NCI-H146 treated with DMSO at 0.1 percent for 48 hours (cell line): ENCODE measurements around the gene EP300.

ENCODE experiments used
- DNase-seq: peaks from one replicate; lab custom pipeline; 2025; ENCODE audit not compliant: unreplicated experiment; lab: John Stamatoyannopoulos, UW

The EP300 gene

DNA sequence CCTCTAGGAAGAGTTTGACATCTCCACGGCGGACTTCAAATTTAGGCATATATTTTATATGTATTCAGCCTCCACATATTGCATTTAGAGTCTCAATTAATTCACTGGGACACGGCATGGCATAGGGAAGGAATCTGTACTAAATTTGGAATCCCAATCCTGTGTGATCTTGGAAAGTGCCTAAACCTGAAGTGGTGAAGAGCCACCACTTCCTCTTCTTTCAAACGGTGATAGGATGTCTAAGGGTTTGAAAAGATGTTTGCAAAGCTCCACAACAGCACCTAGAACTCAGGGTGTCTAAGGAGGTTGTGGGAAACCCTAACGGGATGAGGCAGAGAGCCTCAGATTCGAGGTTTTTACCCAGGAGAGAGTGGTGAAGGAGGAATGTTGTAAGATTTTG is 111.7 kb downstream of the EP300 start:
- DNase-seq: no peak

DNA sequence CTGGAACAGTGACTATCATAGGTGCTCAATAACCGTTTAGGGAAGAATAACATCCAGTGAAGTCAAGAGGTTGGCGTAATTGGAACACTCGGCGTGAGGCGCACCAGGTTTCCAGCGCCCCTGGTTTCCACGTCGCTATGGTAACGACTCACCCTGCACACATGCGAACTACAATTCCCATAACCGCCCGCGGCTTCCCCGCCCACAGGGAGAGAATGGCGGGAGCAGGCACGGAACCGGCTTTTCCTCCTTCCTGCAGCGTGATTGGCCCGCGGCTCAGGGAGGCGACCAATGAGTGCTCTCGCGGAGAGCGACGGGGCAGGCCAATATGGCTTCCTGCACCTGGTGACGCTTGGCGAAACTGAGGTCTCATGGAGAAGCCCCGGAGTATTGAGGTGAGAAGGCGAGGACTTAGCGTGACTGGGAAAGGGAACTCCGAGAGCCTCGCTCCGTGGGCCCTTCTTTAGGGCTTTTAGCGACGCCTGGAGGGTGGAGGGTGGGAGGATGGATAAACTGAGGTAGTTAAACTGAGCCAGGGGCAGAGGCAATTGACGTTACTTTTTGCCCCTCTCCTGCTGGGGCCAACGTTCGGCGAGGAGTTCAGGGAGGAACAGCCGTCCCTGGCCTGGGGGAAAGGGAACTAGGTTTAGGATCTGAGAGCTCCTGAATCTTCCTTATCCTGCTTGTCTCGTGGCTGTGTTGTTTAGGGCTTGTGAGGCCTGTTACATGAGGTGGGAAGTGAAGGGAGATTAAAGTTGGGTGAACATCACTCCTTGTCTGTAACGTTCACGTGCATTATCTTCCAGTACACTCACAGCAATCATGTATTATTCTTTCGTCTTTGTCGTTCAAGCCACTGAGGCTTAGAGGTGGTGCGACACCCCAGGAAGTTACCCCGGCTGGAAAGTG is 112.9 kb downstream of the EP300 start, which contains the start of gene L3MBTL2:
Gene L3MBTL2, plus strand, starts transcription at position 321 of the 909 bp plus-strand sequence. Its CDS starts 51 bp downstream, at position 372.
- DNase-seq: peak; percentile 87

DNA sequence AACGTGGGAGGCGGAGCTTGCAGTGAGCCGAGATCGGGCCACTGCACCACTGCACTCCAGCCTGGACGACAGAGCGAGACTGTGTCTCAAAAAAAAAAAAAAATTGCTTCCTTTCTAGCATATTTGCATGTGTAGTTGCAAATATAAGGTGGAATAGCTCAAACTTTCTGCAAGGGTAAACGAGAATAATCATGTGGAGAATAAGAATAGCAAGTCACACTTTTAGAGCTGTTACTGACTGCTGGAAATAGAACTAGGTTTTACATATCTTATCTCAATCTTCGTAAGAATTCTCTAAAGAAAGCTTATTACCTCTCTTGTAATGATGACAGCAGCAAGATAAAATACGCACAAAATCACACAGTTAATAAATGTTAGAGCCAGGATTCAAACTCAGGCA is 114.3 kb downstream of the EP300 start:
- DNase-seq: no peak

DNA sequence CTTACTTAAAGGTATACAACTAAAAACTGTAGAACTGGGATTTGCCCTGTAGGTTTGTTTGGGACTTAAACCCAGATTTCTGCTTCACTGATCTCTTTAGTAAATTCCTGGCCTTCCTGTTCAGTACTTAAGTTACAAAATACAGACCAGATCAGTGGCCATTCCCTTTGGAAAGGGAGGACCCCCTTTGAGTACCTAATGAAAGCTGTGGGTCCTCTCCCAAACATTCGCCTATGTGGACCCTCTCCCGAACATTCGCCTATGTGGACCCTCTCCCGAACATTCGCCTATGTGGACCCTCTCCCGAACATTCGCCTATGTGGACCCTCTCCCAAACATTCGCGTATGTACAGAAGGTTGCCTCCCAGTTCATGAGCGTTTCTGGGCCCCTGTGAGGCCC is 123.0 kb downstream of the EP300 start:
- no peak for DNase-seq

DNA sequence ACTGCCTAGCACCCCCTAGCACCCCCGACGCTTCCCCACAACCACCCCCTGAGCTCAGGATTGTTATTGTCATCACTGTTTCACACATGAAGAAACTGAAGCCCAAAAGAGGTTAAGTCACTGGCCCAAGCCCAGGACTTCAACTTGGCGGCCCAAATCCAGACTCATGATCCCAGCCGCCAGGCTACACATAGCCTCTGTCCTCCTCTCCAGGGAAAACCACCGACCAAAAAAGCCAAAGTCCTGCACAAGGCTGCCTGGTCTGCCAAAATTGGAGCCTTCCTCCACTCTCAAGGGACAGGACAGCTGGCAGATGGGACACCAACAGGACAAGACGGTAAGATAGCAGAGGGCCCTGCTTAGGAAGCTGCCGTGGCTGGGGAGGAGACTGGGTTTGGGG is 123.5 kb downstream of the EP300 start:
- no peak for DNase-seq

DNA sequence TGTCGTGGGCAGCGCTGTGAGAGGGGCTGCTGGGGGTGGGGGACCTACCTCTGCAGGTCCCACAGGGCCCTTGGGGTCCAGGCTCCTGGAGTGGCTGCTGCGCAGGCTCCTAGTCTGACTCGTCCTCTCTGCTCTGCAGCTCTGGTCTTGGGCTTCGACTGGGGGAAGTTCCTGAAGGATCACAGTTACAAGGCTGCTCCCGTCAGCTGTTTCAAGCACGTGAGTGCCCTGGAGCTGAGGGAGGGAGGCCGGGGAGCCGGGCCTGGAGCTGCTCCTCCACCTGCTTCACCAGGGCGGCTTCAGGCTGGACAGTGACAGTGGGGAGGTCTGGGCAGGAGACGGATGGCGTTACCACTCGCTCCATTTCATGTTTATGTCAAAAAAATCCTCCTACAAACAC is 124.6 kb downstream of the EP300 start:
- DNase-seq: no peak

DNA sequence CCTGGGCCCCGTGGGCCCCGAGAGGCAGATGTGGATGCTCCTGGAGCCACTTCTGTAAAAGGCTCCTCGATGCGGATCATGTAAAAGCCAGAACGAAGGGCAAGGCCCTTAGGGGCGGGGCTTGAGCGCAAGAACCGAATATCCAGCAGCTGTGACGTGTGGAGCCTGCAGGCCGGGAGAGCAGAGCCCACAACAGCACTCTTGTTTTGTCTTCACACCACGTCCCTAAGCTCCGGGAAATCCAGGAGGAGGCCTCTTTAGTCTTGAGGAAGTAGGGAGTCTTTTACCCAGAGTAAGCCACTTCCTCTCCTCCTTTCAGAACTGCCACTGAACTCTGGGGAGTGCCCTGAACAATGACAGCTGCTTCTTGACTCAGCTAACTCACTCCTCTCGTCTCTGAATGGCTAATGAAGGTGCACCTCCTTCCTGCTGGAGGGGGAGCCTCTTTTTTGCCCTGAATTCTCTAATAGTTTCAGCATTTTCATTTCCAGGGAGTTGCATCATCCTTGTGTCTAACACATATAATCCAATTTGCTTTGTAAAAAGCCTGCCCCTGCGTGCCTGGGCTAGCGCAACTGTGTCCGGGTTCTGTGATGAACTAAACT is 125.3 kb downstream of the EP300 start:
- DNase-seq: no peak

DNA sequence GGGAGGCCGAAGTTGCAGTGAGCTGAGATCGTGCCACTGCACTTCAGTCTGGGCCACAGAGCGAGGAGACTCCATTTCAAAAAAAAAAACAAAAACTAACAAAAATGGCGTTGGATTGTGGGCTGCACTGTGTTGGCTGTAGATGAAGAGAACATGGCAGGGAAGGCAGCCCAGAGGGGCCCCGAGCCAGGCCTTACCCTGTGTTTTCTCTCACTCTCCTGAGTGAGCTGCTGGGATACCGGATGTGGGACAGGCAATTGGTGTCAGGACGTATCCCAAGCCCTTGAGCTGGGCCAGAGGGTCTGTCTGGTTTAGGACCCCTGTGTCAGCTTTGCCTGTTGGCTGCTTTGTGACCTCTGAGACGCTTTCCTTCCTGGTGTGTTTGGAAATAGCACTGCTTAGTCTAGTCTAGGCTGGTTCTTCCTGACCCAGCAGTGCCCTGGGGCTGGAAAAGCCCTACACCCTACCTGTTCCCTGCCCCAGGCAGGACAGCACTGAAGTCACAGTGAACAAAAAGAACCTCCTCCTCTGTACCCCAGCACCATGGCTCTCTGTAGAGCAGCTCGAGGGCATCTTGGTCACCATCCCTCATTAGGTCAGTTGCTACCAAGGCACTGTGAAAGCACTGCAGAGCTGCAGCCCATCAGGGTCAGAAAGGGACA is 130.6 kb downstream of the EP300 start:
- no peak for DNase-seq

DNA sequence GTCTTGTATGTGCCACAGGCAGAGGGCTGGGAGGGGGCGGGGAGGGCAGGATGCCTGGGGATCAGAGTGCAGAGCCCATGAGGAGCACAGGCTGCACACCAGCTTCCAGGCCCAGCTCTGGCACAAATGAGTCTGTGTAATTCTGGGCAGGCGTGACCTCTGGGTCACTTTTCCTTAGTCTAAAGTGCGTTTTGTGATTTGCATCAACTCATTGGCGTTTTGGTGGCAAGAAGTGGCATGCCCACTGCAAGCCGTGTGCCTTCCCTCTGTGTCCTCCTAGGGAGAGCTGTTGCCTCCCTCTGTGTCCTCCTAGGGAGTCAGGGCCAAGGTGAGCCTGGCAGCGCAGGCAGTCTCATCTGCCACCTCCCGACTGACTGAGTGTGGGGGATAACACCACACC is 131.1 kb downstream of the EP300 start:
- DNase-seq: no peak

DNA sequence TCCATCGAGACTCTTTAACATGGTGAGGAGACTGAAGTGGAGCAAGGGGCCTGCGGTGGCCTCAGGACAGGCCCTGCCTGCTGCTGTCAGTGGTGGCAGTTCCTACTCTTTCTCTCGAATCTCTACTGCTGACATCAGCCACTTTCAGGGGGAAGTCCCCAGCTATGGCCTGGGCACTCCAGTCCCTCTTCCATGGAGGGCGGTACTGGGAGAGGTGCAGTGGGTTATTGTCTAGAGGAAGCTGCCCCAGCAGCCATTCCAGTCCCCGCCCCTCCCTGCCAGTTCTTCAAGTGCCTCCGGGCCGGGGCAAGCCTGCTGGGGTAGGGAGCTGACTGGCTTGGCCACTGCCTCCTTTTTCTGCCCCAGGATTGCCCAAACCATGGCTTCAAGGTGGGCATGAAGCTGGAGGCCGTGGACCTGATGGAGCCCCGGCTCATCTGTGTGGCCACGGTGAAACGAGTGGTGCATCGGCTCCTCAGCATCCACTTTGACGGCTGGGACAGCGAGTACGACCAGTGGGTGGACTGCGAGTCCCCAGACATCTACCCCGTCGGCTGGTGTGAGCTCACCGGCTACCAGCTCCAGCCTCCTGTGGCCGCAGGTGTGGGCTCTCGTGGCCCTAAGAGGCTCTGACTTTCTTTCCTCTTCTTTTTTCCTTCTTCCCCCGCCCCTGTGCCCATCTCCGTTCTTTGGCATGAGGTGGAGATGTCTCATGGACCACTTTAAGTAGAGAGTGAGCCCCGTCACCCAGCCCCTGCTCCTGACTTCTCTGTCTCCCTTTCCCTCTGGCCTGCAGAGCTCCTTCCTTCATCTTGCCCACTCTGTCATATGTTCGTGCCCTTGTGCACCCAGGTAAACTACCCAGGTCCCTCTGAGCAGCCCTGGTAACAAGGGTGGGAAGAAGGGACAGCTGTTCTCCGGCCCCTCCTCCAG is 134.6 kb downstream of the EP300 start:
- DNase-seq: no peak

DNA sequence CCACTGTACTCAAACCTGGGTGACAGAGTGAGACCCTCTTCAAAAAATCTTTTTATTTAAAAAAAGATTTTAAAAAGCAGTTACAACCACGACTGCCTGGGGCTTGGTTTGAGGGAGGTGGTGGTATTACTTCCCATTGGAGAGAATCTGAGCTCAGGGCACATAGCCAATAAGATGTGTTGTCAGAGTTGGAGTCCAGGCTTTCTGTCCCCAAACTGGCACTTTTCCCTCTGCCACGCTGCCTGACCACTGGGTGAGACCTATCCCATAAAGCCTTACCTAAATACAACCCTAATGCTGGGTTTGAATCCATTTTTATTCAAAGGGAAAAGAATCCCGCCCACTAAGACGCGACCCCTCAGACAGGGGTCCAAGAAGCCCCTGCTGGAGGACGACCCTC is 136.8 kb downstream of the EP300 start:
- no peak for DNase-seq
